ENCODE measurements around the gene CENPA. TPM values are rescaled to one million over a fixed set of nuclear protein-coding genes. Genes with fewer than 3 reads are reported as not detected.

CENPA gene
- total and polyA plus RNA-seq, 3 donors from 2014 or later = 2.8 to 5.8 (median 5.0) TPM

- Histone ChIP-seq H3K27me3 (no peaks in the 10 kb centered on the region), H3K27ac (no peak overlapping the region), H3K36me3 (ENCODE audit: low read depth, missing control alignments) (no peaks in the 10 kb centered on the region), H3K4me3 (no peak overlapping the region), H3K9me3 (no peaks in the 10 kb centered on the region), H3K4me1 (no peaks in the 10 kb centered on the region)
- DNase-seq = no peak
- 84 to 92% methylated on average over 7 of the region's 7 CpGs for WGBS, 2 donors
- intact Hi-C loops (cut with DNase I; ENCODE audit: low total_unique reads) = no loop called here
- no peak for TF ChIP-seq CTCF (IDR thresholded peaks at IDR 0.05)
- no peak for TF ChIP-seq POLR2A (IDR thresholded peaks at IDR 0.05)
These were observed 15.9 kb downstream of the CENPA start for GRCh38 chr2:26801796-26802195.

- no peak for DNase-seq
- Histone ChIP-seq H3K4me3 (no peak overlapping the region), H3K27ac (no peak overlapping the region), H3K27me3 (no peaks in the 10 kb centered on the region), H3K4me1 (no peaks in the 10 kb centered on the region), H3K36me3 (ENCODE audit: low read depth, missing control alignments) (no peaks in the 10 kb centered on the region), H3K9me3 (no peaks in the 10 kb centered on the region)
- WGBS, 2 donors = 73 to 88% methylated on average over 5 of the region's 5 CpGs
- intact Hi-C loops (cut with DNase I; ENCODE audit: low total_unique reads) = no loop called here
- TF ChIP-seq CTCF (IDR thresholded peaks at IDR 0.05) (no peak), POLR2A (IDR thresholded peaks at IDR 0.05) (no peak)
These were observed 19.4 kb downstream of the CENPA start for GRCh38 chr2:26805241-26805676.

GRCh38 chr2:26807788-26808460, 22.1 kb downstream of the CENPA start:
- Histone ChIP-seq H3K9me3 (no peaks in the 10 kb centered on the region), H3K36me3 (ENCODE audit: low read depth, missing control alignments) (no peaks in the 10 kb centered on the region), H3K27ac (no peak overlapping the region), H3K4me1 (no peaks in the 10 kb centered on the region), H3K27me3 (no peaks in the 10 kb centered on the region), H3K4me3 (no peak overlapping the region)
- WGBS, 2 donors = 61 to 73% methylated on average over 2 of the region's 2 CpGs
- DNase-seq = no peak
- intact Hi-C loops (cut with DNase I; ENCODE audit: low total_unique reads) = no loop called here
- TF ChIP-seq POLR2A (IDR thresholded peaks at IDR 0.05) (no peak), CTCF (IDR thresholded peaks at IDR 0.05) (no peak)

- intact Hi-C loops (cut with DNase I; ENCODE audit: low total_unique reads) = no loop called here
- 94% methylated on average over 3 of the region's 3 CpGs for WGBS, 2 donors
- DNase-seq = no peak
- TF ChIP-seq CTCF (IDR thresholded peaks at IDR 0.05) (no peak), POLR2A (IDR thresholded peaks at IDR 0.05) (no peak)
- Histone ChIP-seq H3K27ac (no peak overlapping the region), H3K36me3 (ENCODE audit: low read depth, missing control alignments) (no peaks in the 10 kb centered on the region), H3K4me3 (no peak overlapping the region), H3K27me3 (no peaks in the 10 kb centered on the region), H3K4me1 (no peaks in the 10 kb centered on the region), H3K9me3 (no peaks in the 10 kb centered on the region)
These were observed 23.4 kb downstream of the CENPA start for GRCh38 chr2:26809211-26809610.
